Measurements from ENCODE around the gene NAV3.

- TF ChIP-seq CTCF (IDR thresholded peaks at IDR 0.05) (no peak), SIN3A (IDR thresholded peaks at IDR 0.05; ENCODE audit: borderline replicate concordance, low read depth, low read length) (no peak), RFX5 (IDR thresholded peaks at IDR 0.05; ENCODE audit: low read length) (no peak), RAD21 (IDR thresholded peaks at IDR 0.05; ENCODE audit: low read length) (no peak), YY1 (IDR thresholded peaks at IDR 0.05; ENCODE audit: low read depth) (no peak)
Measured at GRCh38 chr12:78143717-78144116, 313.0 kb downstream of the NAV3 start.
